HEK293 (cell line): ENCODE data around the gene ADRM1.

Source experiments
- BCL6B ChIP-seq: fragments of 450-650 bp; formaldehyde crosslinking; IDR thresholded peaks from 2 replicates; pipeline ENCODE4 v1.5.1; 2017; ENCODE audit warnings: missing biosample characterization, missing genetic modification characterization
- CTCF ChIP-seq: fragments of 450-650 bp; formaldehyde crosslinking; IDR thresholded peaks from 2 replicates; pipeline ENCODE4 v1.5.1; 2016; ENCODE audit warnings: missing biosample characterization, missing genetic modification characterization
- PBX3 ChIP-seq: sonication (generic); formaldehyde crosslinking; IDR thresholded peaks from 2 replicates; pipeline ENCODE4 v1.8.1; 2022; ENCODE audit warnings: mild to moderate bottlenecking, moderate library complexity, missing genetic modification reagents
- SALL2 ChIP-seq: fragments of 450-650 bp; formaldehyde crosslinking; IDR thresholded peaks from 2 replicates; pipeline ENCODE4 v1.5.0; 2017; ENCODE audit warnings: missing biosample characterization, mild to moderate bottlenecking, missing genetic modification characterization, borderline replicate concordance
- ZBTB17 ChIP-seq: fragments of 450-650 bp; formaldehyde crosslinking; IDR thresholded peaks from 2 replicates; pipeline ENCODE4 v1.5.1; 2016; ENCODE audit warnings: missing biosample characterization, missing genetic modification characterization
- ZFHX2 ChIP-seq: fragments of 450-650 bp; formaldehyde crosslinking; conservative IDR thresholded peaks from 2 replicates; pipeline ENCODE4 v1.5.1; 2016; ENCODE audit warnings: missing biosample characterization, missing genetic modification characterization
- ZFP37 ChIP-seq: fragments of 450-650 bp; formaldehyde crosslinking; IDR thresholded peaks from 2 replicates; pipeline ENCODE4 v1.5.1; 2016; ENCODE audit warnings: missing biosample characterization, missing genetic modification characterization
- ZNF138 ChIP-seq: fragments of 450-650 bp; formaldehyde crosslinking; IDR thresholded peaks from 2 replicates; pipeline ENCODE4 v1.5.1; 2016; ENCODE audit warnings: missing biosample characterization, missing genetic modification characterization, borderline replicate concordance
- ZNF394 ChIP-seq: fragments of 450-650 bp; formaldehyde crosslinking; IDR thresholded peaks from 2 replicates; pipeline ENCODE4 v1.5.1; 2016; ENCODE audit warnings: missing biosample characterization, missing genetic modification characterization, mild to moderate bottlenecking, moderate library complexity, borderline replicate concordance
- ZNF692 ChIP-seq: fragments of 450-650 bp; formaldehyde crosslinking; IDR thresholded peaks from 2 replicates; pipeline ENCODE4 v1.5.1; 2016; ENCODE audit warnings: missing biosample characterization, missing genetic modification characterization
- ZSCAN23 ChIP-seq: fragments of 450-650 bp; formaldehyde crosslinking; IDR thresholded peaks from 2 replicates; pipeline ENCODE4 v1.5.1; 2016; ENCODE audit warnings: missing biosample characterization, missing genetic modification characterization

GRCh38 chr20:62357681-62358080 lies 54.9 kb downstream of the ADRM1 start:
- no peak for TF ChIP-seq ZBTB17 (tag by site-specific recombination)
- TF ChIP-seq ZFP37 (tag by site-specific recombination): no peak
- TF ChIP-seq ZNF692 (tag by site-specific recombination): no peak
- TF ChIP-seq CTCF (tag by site-specific recombination): no peak
- TF ChIP-seq ZNF138 (tag by site-specific recombination): no peak
- TF ChIP-seq PBX3 (CRISPR knock-in tag): no peak
- no peak for TF ChIP-seq SALL2 (tag by site-specific recombination)
- TF ChIP-seq ZNF394 (tag by site-specific recombination): no peak
- no peak for TF ChIP-seq ZSCAN23 (tag by site-specific recombination)
- TF ChIP-seq BCL6B (tag by site-specific recombination): no peak
- no peak for TF ChIP-seq ZFHX2 (tag by site-specific recombination)
